ENCODE measurements around the gene MRPL16.

DNA sequence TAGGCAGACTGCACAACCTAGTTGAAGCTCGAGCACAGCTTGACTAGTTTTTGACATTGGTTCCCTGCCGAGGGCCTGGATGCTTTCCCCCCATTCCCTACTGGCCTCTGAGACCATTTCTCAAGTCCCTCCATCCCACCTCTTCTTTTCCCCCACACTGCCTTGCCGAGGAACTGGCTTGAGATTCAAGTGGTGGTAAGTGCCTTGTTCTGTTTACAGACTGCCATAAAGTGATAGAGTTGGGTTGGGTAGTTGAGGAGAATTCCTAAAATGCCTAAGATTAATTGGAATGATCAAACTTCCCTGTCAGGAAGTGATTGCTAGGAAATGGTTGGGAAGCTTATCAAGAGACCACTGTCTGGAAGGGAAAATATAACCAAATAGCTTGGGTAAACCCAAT is 16.2 kb downstream of the MRPL16 start:
- no peak for TF ChIP-seq CTCF (IDR thresholded peaks at IDR 0.05)
- no peak for TF ChIP-seq EP300 (IDR thresholded peaks at IDR 0.05)
- TF ChIP-seq POLR2A (IDR thresholded peaks at IDR 0.05; ENCODE audit: low read depth): no peak
- no peak for TF ChIP-seq POLR2AphosphoS5 (IDR thresholded peaks at IDR 0.05)

Measured in esophagus muscularis mucosa (tissue), 4 donors.